SK-N-SH (cell line): Measurements from ENCODE around the gene CYP11A1. TPM values are rescaled to one million over a fixed set of nuclear protein-coding genes. Genes with fewer than 3 reads are reported as not detected.

Source experiments
- CTCF ChIA-PET: fragments of 300-600, 350-600 bp; formaldehyde crosslinking; extraction: SDS; loops from one replicate; lab custom pipeline; 2021; lab: Yijun Ruan, JAX
- POLR2A ChIA-PET: fragments of 350-600 bp; sonication (Branson Sonifier 250); formaldehyde crosslinking; extraction: SDS; loops from one replicate; lab custom pipeline; 2020; ENCODE audit warnings: antibody characterized with exemption, inconsistent platforms; lab: Yijun Ruan, JAX
- DNase-seq: peaks from one replicate; pipeline ENCODE4 v3.0.0; 2012
- H2AFZ ChIP-seq: fragments of 200-600 bp; sonication (generic); 2 replicates; pipeline ENCODE4 v1.8.1; 2016; ENCODE audit warnings: antibody characterized with exemption, mild to moderate bottlenecking, low read depth
- H3F3A ChIP-seq: fragments of 200-600 bp; sonication (generic); replicated peaks from 2 replicates; pipeline ENCODE3; 2016; ENCODE audit warnings: antibody characterized with exemption, mild to moderate bottlenecking; ENCODE audit not compliant: insufficient read depth
- H3K27ac ChIP-seq, 2 experiments: fragments of 200-500 bp in 1 of 2; fragments of 200-600 bp in 1 of 2; sonication (Bioruptor generic) in 1 of 2; sonication (generic), shearing (Covaris generic) in 1 of 2; 2 replicates each; pipeline versions ENCODE4 v1.5.1 to v1.6.1; 2014 to 2016; ENCODE audit warnings: low read depth in 2 of 2, inconsistent platforms in 1 of 2, low read length in 1 of 2, mild to moderate bottlenecking in 1 of 2, mixed read lengths in 1 of 2
- H3K27me3 ChIP-seq: fragments of 200-600 bp; sonication (generic), shearing (Covaris generic); 2 replicates; pipeline ENCODE4 v1.6.1; 2016; ENCODE audit warnings: mixed run types; ENCODE audit not compliant: insufficient read depth
- H3K36me3 ChIP-seq, 2 experiments: fragments of 200-500 bp in 1 of 2; fragments of 200-600 bp in 1 of 2; sonication (Bioruptor generic) in 1 of 2; sonication (generic) in 1 of 2; replicated peaks in 1 of 2; 2 replicates each; pipeline versions ENCODE3 to v1.5.1; 2014 to 2016; ENCODE audit warnings: low read length in 1 of 2, mild to moderate bottlenecking in 1 of 2; ENCODE audit not compliant: insufficient read depth in 2 of 2, control insufficient read depth in 1 of 2
- H3K4me1 ChIP-seq, 2 experiments: fragments of 200-500 bp in 1 of 2; fragments of 200-600 bp in 1 of 2; sonication (Bioruptor generic) in 1 of 2; sonication (generic), shearing (Covaris generic) in 1 of 2; 2 replicates each; pipeline versions ENCODE4 v1.5.1 to v1.6.1; 2014 to 2016; ENCODE audit warnings: low read depth in 1 of 2, low read length in 1 of 2, mixed run types in 1 of 2; ENCODE audit not compliant: insufficient read depth in 2 of 2, control insufficient read depth in 1 of 2
- H3K4me2 ChIP-seq: fragments of 200-600 bp; sonication (generic), shearing (Covaris generic); 2 replicates; pipeline ENCODE4 v1.6.1; 2017; ENCODE audit warnings: mixed run types
- H3K4me3 ChIP-seq, 2 experiments: fragments of 200-500 bp in 1 of 2; fragments of 200-600 bp in 1 of 2; sonication (Bioruptor generic) in 1 of 2; sonication (generic), shearing (Covaris generic) in 1 of 2; 2 replicates each; pipeline versions ENCODE4 v1.5.1 to v1.8.1; 2014 to 2016; ENCODE audit warnings: low read depth in 2 of 2, inconsistent platforms in 1 of 2, low read length in 1 of 2, mild to moderate bottlenecking in 1 of 2, mixed read lengths in 1 of 2, moderate library complexity in 1 of 2
- H3K79me2 ChIP-seq: fragments of 200-600 bp; sonication (generic); 2 replicates; pipeline ENCODE4 v1.8.1; 2017; ENCODE audit warnings: mild to moderate bottlenecking; ENCODE audit not compliant: insufficient read depth
- H3K9ac ChIP-seq: fragments of 200-600 bp; sonication (generic); 2 replicates; pipeline ENCODE4 v1.6.1; 2017; ENCODE audit warnings: mixed run types
- H3K9me2 ChIP-seq: fragments of 200-600 bp; sonication (generic); 2 replicates; pipeline ENCODE4 v1.6.1; 2017; ENCODE audit warnings: mixed run types
- H3K9me3 ChIP-seq: fragments of 200-600 bp; sonication (generic); 2 replicates; pipeline ENCODE4 v1.6.1; 2017; ENCODE audit warnings: mixed run types, mild to moderate bottlenecking, moderate library complexity
- H4K20me1 ChIP-seq: fragments of 200-600 bp; sonication (generic); 2 replicates; pipeline ENCODE4 v1.6.1; 2017; ENCODE audit warnings: mild to moderate bottlenecking, mixed run types; ENCODE audit not compliant: insufficient read depth
- CHD2 ChIP-seq: fragments of 150-350 bp; IDR thresholded peaks from 2 replicates; pipeline ENCODE4 v1.6.1; 2018; ENCODE audit warnings: low read length; ENCODE audit not compliant: partially characterized antibody
- EP300 ChIP-seq, 2 experiments: IDR thresholded peaks; 2 replicates each; pipeline versions ENCODE4 v1.4.0 to v1.6.1; 2012; ENCODE audit warnings: borderline replicate concordance in 1 of 2, low read depth in 1 of 2, low read length in 1 of 2
- EZH2phosphoT487 ChIP-seq: fragments of 200-600 bp; sonication (generic); IDR thresholded peaks from 2 replicates; pipeline ENCODE4 v1.6.1; 2017; ENCODE audit warnings: low read depth, mixed run types, mild to moderate bottlenecking, antibody characterized with exemption, moderate library complexity, borderline replicate concordance
- GATA2 ChIP-seq: sonication (generic); formaldehyde crosslinking; IDR thresholded peaks from 2 replicates; pipeline ENCODE4 v1.5.0; 2020; ENCODE audit warnings: mild to moderate bottlenecking, missing genetic modification reagents
- IRF3 ChIP-seq: fragments of 150-350 bp; IDR thresholded peaks from 2 replicates; pipeline ENCODE4 v1.6.1; 2016; ENCODE audit warnings: mild to moderate bottlenecking, low read depth, low read length
- JUND ChIP-seq: IDR thresholded peaks from 2 replicates; pipeline ENCODE4 v1.4.0; 2012
- MAX ChIP-seq: IDR thresholded peaks from 2 replicates; pipeline ENCODE4 v1.4.0; 2012; ENCODE audit warnings: low read depth
- MEF2A ChIP-seq: IDR thresholded peaks from 2 replicates; pipeline ENCODE4 v1.4.0; 2012; ENCODE audit warnings: low read depth, borderline replicate concordance
- NFIC ChIP-seq: IDR thresholded peaks from 2 replicates; pipeline ENCODE4 v1.4.0; 2012; ENCODE audit warnings: borderline replicate concordance
- NRF1 ChIP-seq: IDR thresholded peaks from 2 replicates; pipeline ENCODE4 v1.6.1; 2012; ENCODE audit warnings: low read depth, mild to moderate bottlenecking, low read length
- POLR2AphosphoS5 ChIP-seq: IDR thresholded peaks from 2 replicates; pipeline ENCODE4 v1.6.1; 2012; ENCODE audit warnings: low read depth, low read length
- RAD21 ChIP-seq: IDR thresholded peaks from 2 replicates; pipeline ENCODE4 v1.6.1; 2012; ENCODE audit warnings: mild to moderate bottlenecking, low read length
- REST ChIP-seq: IDR thresholded peaks from 2 replicates; pipeline ENCODE4 v1.6.1; 2012; ENCODE audit warnings: mild to moderate bottlenecking, low read depth, low read length, moderate library complexity
- RXRA ChIP-seq: IDR thresholded peaks from 2 replicates; pipeline ENCODE4 v1.4.0; 2012; ENCODE audit warnings: low read depth, mild to moderate bottlenecking, borderline replicate concordance
- SIN3A ChIP-seq: IDR thresholded peaks from 2 replicates; pipeline ENCODE4 v1.6.1; 2012; ENCODE audit warnings: low read depth, mild to moderate bottlenecking, low read length, moderate library complexity, borderline replicate concordance
- SMC3 ChIP-seq: IDR thresholded peaks from 2 replicates; pipeline ENCODE4 v1.6.1; 2012; ENCODE audit warnings: low read depth, low read length, improper control_type of control experiment
- USF2 ChIP-seq: fragments of 150-350 bp; IDR thresholded peaks from 2 replicates; pipeline ENCODE4 v1.6.1; 2017; ENCODE audit warnings: antibody characterized with exemption, low read length, low read depth, borderline replicate concordance
- ZBTB33 ChIP-seq: IDR thresholded peaks from 2 replicates; pipeline ENCODE4 v1.4.0; 2012; ENCODE audit warnings: low read depth, borderline replicate concordance
- WGBS: methylation state at CpG from one replicate; pipeline ENCODE4 v1.1.6; 2017; ENCODE audit warnings: low lambda C conversion rate; 5-methylcytosine and 5-hydroxymethylcytosine counted together
- polyA plus RNA-seq, 3 experiments: library from polyadenylated mRNA; depleted of rRNA; stranded (reverse); fragments of >200 nt; gene quantifications; 2 replicates each; pipeline ENCODE4 v1.2.3, GENCODE V29; 2012

The CYP11A1 gene
- polyA plus RNA-seq, 1 of the 3 experiments (the other 2 are of a cell fraction), result 0.08 TPM

GRCh38 chr15:74369084-74369745 lies 1.8 kb upstream of the CYP11A1 start (continued):
- TF ChIP-seq REST, result no peak
- no peak for TF ChIP-seq SMC3
- no peak for TF ChIP-seq RAD21
- no peak for TF ChIP-seq USF2
- no peak for TF ChIP-seq JUND
- TF ChIP-seq GATA2 (CRISPR knock-in tag), result no peak
- no peak for TF ChIP-seq NFIC
- TF ChIP-seq SIN3A, result no peak
- TF ChIP-seq, all 33 proteins: peak for 0

- no peaks in the 10 kb centered on the region for H3K9me2 ChIP-seq
- no peaks in the 10 kb centered on the region for H4K20me1 ChIP-seq
- no peaks in the 10 kb centered on the region for H3K36me3 ChIP-seq
- H3F3A ChIP-seq, result no peaks in the 10 kb centered on the region
- no peaks in the 10 kb centered on the region for H3K79me2 ChIP-seq
- no peak overlapping the region for H3K27ac ChIP-seq
- DNase-seq, result no peak
- no peaks in the 10 kb centered on the region for H3K9me3 ChIP-seq
- H3K4me3 ChIP-seq, result no peak overlapping the region
- WGBS, result 74% methylated on average over 3 of the region's 3 CpGs
- H3K4me1 ChIP-seq, result no peaks in the 10 kb centered on the region; a peak in 1 of 4 replicates
- ChIA-PET CTCF (interaction anchor here (1.0 to 23.8 kb wide), 5 partner anchors 14 to 401 kb away, joined by 3 to 779 read pairs (median 11); partner anchors contain the start of genes SEMA7A and UBL7), POLR2A (no interaction called here)
- peaks cover 27% of the 10 kb centered on the region for H3K27me3 ChIP-seq
- H3K4me2 ChIP-seq, result no peak overlapping the region
- no peak overlapping the region for H3K9ac ChIP-seq
- H2AFZ ChIP-seq, result no peak overlapping the region
- no peak for TF ChIP-seq EP300 (IDR thresholded peaks at IDR 0.05; ENCODE audit: borderline replicate concordance in 1 of 2, low read depth in 1 of 2, low read length in 1 of 2)
- no peak for TF ChIP-seq REST
- TF ChIP-seq MEF2A, result no peak
- no peak for TF ChIP-seq CHD2
- TF ChIP-seq IRF3, result no peak
- TF ChIP-seq NRF1, result no peak
- TF ChIP-seq MAX, result no peak
- no peak for TF ChIP-seq POLR2AphosphoS5
- no peak for TF ChIP-seq RXRA
- no peak for TF ChIP-seq ZBTB33
- TF ChIP-seq EZH2phosphoT487, result no peak
- TF ChIP-seq SMC3, result no peak
Observed at GRCh38 chr15:74368121-74368520, 675 bp upstream of the CYP11A1 start.
